Fibroblast of mammary gland (primary cell): ENCODE results near the gene IGF2BP2.
"Not testable (repeated sequence)": the region's sequence is repeated elsewhere in the genome, so short reads cannot be mapped to it uniquely, and the experiment has no call there.

Experiments
- DNase-seq: peaks from one replicate; pipeline ENCODE4 v3.0.0-alpha.2; 2010; ENCODE audit warnings: low read depth
- H3K4me3 ChIP-seq: 2 replicates; pipeline ENCODE4 v1.5.1; 2011; ENCODE audit warnings: low read depth, mild to moderate bottlenecking, low read length, moderate library complexity; ENCODE audit not compliant: control insufficient read depth
- TF ChIP-seq, protein P1 (sequence below): conservative IDR thresholded peaks from 2 replicates; pipeline ENCODE4 v1.5.1; 2011; ENCODE audit warnings: low read depth, low read length, inconsistent platforms; ENCODE audit not compliant: control insufficient read depth, insufficient read depth

IGF2BP2 gene

DNA sequence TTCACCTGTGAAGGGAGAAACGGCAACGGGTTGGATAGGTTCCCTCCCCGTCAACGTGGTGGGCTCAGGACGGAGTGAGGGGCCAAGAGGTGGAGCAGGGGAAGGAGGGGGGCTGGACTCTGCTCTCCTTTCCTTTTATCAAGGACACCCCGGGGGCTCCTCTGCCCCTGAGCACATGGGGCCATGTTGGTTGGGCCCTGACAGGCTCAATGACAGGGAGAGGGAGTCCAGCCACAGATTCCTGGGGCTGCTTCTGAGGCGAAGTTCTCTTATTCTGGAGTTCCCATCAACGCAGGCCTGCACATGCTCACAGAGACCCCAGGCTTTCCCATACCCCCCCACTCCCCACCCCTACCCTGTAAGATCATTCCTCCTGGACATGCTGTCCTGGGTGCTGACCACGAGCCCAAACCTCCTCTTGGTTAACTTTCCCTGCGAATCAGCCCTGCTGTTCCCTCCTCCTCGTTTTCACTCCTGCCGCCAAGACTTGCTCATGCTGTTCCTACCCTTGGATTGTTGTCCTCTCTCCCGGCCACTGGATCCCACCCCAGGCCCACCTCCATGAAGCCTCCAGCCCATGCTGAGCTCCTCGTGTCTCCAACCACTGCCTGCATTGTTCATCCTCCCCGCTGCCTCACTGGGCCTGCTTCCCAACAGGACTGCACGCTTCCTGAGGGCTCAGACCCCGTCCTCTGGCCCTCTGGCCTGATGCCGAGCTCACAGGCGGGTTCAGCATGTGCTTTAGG lies 177.5 kb downstream of the IGF2BP2 start:
- no peak for DNase-seq
- TF ChIP-seq, protein P1, sequence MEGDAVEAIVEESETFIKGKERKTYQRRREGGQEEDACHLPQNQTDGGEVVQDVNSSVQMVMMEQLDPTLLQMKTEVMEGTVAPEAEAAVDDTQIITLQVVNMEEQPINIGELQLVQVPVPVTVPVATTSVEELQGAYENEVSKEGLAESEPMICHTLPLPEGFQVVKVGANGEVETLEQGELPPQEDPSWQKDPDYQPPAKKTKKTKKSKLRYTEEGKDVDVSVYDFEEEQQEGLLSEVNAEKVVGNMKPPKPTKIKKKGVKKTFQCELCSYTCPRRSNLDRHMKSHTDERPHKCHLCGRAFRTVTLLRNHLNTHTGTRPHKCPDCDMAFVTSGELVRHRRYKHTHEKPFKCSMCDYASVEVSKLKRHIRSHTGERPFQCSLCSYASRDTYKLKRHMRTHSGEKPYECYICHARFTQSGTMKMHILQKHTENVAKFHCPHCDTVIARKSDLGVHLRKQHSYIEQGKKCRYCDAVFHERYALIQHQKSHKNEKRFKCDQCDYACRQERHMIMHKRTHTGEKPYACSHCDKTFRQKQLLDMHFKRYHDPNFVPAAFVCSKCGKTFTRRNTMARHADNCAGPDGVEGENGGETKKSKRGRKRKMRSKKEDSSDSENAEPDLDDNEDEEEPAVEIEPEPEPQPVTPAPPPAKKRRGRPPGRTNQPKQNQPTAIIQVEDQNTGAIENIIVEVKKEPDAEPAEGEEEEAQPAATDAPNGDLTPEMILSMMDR, result no peak
- H3K4me3 ChIP-seq, result no peak overlapping the region

DNA sequence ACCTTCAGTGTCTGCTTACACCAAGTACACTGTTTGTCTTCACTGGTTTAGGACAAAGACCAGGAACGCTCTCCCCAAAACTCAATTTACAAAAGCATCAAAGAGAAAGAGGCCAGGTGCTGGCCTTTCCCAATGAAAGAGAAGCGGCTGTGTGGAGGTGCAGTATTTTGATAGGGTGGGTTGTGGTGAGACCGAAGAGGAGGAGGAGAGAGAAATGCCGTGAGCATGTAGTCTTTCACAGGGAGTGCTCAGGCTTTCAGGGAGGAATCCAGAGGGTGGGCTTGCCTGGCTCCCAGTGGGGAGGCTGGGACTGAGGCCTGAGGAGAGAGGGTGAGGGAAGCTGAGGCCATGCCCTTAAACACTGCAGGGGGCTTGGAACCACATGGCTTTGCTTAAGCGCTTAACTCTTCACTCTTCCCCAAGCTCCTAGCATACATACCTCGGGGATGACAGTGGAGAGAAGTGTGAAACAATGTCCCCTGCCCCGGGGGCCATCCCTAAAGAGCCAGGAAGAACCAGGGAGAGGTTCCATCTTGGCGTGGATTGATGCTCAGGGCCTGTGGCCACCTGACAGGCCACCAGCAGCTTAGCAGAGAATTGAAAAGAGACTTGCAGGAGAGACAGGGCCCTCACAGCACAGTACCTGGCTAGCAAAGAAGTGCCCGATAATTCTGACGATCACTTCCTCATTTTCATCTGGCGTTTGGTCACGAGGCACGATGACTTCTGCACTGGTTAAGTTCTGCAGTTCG lies 178.3 kb downstream of the IGF2BP2 start:
- TF ChIP-seq, protein P1, result no peak
- DNase-seq, result no peak
- no peak overlapping the region for H3K4me3 ChIP-seq

DNA sequence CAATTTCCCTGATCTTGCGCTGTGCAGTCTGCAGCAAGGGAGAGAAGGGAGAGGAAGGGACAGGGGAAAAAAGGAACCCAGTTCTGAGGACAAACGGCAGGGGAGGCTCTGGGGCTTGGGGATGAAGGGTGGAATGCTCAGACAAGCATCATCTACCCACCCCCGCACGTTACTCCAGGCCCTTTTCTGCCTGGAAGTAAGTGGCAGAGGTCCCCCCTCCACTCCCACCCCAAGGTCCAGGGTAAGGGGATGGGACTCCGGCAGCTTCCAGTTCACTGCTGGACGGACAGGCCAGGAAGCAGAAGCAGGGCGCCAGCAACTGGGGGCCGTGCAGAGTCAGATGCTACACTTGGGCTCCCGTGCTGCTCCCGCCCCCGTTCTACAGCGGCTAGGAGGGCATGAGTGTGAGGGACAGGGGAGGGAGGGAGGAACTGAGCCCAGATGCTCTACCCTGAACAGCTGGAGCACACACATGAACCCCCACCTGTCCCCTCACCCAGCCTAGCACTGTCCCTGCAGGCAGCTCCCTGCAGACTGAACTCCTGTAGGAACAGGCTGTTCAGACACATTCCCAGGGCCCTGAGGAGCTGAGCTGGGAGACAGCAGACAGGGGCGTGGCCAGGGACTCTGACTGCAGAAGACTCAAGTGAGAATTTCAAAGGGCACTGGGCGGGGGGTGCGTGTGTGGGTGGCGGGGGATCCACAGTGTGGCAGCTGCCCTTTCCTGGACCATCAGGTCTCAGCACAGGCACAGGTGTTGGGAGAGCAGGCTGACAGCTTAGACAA lies 179.1 kb downstream of the IGF2BP2 start:
- peak; percentile 25 for DNase-seq
- H3K4me3 ChIP-seq, result no peak overlapping the region
- TF ChIP-seq, protein P1, result no peak

DNA sequence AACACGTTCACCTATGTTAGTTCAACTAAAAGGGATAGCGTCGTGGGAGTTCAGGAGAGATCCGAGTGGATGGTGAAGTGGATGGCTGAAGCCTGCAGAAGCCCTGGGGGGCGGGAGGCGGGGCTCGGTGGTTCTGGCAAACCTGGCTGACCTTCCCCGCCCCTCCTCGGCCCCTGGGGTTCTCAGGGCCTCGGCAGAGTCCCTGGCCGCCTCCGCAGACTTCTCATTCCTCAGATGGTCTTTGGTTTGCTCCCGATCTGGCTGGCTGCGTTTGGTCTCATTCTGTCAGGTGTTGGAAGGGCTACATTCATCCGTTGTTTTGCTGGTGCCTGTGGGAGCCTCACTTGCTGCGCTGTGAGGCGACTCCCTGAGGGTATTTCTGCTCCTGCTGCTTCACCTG lies 179.7 kb downstream of the IGF2BP2 start:
- H3K4me3 ChIP-seq, DNase-seq: not testable (repeated sequence)

DNA sequence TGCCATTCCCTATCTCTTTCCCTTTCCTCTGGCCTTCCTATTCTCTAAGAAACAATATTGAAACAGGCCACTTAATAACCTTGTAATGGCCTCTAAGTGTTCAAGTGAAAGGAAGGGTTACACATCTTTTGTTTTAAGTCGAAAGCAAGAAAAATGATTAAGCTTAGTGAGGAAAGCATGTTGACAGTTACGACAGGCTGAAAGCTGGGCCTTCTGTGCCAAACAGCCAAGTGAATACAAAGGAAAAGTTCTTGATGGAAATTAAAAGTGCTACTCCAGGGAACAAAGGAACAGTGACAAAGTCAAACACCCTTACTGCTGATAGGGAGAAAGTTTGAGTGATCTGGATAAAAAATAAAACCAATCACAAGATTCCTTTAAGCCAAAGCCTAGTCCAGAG lies 184.5 kb downstream of the IGF2BP2 start:
- DNase-seq, result no peak
- TF ChIP-seq, protein P1, result no peak
- no peak overlapping the region for H3K4me3 ChIP-seq

DNA sequence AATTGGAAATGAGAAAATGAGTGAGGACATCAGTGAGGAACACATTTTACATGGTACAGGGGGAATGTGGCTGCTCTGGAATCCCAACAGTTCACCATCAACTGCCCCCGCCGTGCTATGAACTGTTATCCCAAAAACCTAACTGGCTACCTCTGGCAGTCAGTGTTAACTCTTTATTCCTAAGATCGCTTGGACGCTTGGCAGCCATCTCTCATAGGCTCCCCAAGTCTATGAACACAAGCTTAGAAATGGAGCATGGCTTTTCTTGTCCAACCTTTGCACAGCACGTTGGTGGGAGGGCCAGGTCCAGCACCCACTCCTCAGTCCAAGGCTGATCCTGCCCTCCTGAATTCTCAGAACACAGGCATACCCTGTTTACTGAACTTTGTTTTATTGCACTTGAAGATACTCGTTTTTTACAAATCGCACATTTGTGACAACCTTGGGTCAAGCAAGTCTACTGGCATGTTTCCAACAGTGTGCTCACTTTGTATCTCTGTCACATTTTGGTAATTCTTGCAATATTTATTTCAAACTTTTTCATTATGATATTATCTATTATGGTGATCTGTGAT lies 185.1 kb downstream of the IGF2BP2 start:
- no peak for DNase-seq
- TF ChIP-seq, protein P1, result no peak
- H3K4me3 ChIP-seq, result no peak overlapping the region

DNA sequence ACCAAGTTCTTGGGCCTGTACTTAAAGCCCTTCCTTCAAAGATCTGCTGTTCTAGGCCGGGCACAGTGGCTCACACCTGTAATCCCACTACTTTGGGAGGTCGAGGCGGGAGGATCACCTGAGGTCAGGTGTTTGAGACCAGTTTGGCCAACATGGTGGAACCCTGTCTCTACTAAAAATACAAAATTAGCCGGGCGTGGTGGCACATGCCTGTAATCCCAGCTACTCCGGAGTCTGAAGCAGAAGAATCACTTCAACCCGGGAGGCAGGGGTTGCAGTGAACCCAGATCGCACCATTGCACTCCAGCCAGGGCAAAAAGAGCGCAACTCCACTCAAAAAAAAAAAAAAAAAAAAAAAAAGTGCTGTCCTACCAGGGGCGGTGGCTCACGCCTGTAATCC lies 186.2 kb downstream of the IGF2BP2 start:
- DNase-seq, H3K4me3 ChIP-seq: not testable (repeated sequence)
